ENCODE data around the gene LYZ.

GRCh38 chr12:69386921-69387320 is 38.7 kb downstream of the LYZ start:
- TF ChIP-seq POLR2AphosphoS5 (IDR thresholded peaks at IDR 0.05; ENCODE audit: low read depth, low read length) (no peak), REST (IDR thresholded peaks at IDR 0.05; ENCODE audit: insufficient read depth in 1 of 2, low read depth in 2 of 2, low read length in 2 of 2) (no peak), SIN3A (IDR thresholded peaks at IDR 0.05; ENCODE audit: borderline replicate concordance, insufficient read depth, low read length) (no peak)

Data from PFSK-1 (cell line).